RWPE2 (cell line): ENCODE data around the gene NTRK2.

Experiments used
- ATAC-seq: fragments of 200-7000 bp; cut with Tn5 transposase; 3 replicates; pipeline ENCODE4 v1.9.1; 2021; ENCODE audit warnings: low read depth
- DNase-seq: peaks from one replicate; pipeline ENCODE4 v3.0.0-alpha.2; 2020; ENCODE audit warnings: low spot score
- H3K27ac ChIP-seq: fragments of 450-650 bp; 2 replicates; pipeline ENCODE4 v1.5.1; 2017; ENCODE audit warnings: mild to moderate bottlenecking; ENCODE audit not compliant: poor library complexity, severe bottlenecking
- H3K27me3 ChIP-seq: fragments of 250-450 bp; sonication (Bioruptor Pico); 2 replicates; pipeline ENCODE4 v1.5.1; 2021; ENCODE audit warnings: mild to moderate bottlenecking, moderate library complexity; ENCODE audit not compliant: insufficient read depth, poor library complexity, severe bottlenecking
- H3K36me3 ChIP-seq: fragments of 250-450 bp; sonication (Bioruptor Pico); 2 replicates; pipeline ENCODE4 v1.5.1; 2020; ENCODE audit warnings: low read depth, mild to moderate bottlenecking, moderate library complexity
- H3K4me1 ChIP-seq: fragments of 250-450 bp; sonication (Bioruptor Pico); 2 replicates; pipeline ENCODE4 v1.5.1; 2021; ENCODE audit warnings: mild to moderate bottlenecking, moderate library complexity; ENCODE audit not compliant: insufficient read depth, poor library complexity, severe bottlenecking
- H3K4me3 ChIP-seq: fragments of 250-450 bp; sonication (Bioruptor Pico); 2 replicates; pipeline ENCODE4 v1.5.1; 2021; ENCODE audit warnings: mild to moderate bottlenecking, moderate library complexity; ENCODE audit not compliant: severe bottlenecking
- H3K9me3 ChIP-seq: fragments of 250-450 bp; sonication (Bioruptor Pico); 2 replicates; pipeline ENCODE4 v1.5.1; 2021; ENCODE audit warnings: mild to moderate bottlenecking, moderate library complexity; ENCODE audit not compliant: severe bottlenecking
- CTCF ChIP-seq: fragments of 450-650 bp; IDR thresholded peaks from one replicate; pipeline ENCODE4 v1.5.1; 2017; ENCODE audit warnings: mild to moderate bottlenecking, moderate library complexity; ENCODE audit not compliant: poor library complexity, severe bottlenecking

NTRK2 gene

GRCh38 chr9:84857211-84857610 lies 187.7 kb downstream of the NTRK2 start:
- H3K36me3 ChIP-seq = no peaks in the 10 kb centered on the region
- no peak for TF ChIP-seq CTCF
- H3K27me3 ChIP-seq = no peaks in the 10 kb centered on the region
- ATAC-seq (no peak), DNase-seq (no peak)
- H3K27ac ChIP-seq = no peak overlapping the region
- no peak overlapping the region for H3K4me3 ChIP-seq
- peaks cover 3% of the 10 kb centered on the region for H3K4me1 ChIP-seq
- H3K9me3 ChIP-seq = no peaks in the 10 kb centered on the region

- Histone ChIP-seq H3K4me3 (no peak overlapping the region), H3K4me1 (peaks cover 10% of the 10 kb centered on the region), H3K27me3 (no peaks in the 10 kb centered on the region), H3K27ac (no peak overlapping the region), H3K9me3 (no peaks in the 10 kb centered on the region), H3K36me3 (no peaks in the 10 kb centered on the region)
- DNase-seq = no peak
- ATAC-seq = no peak
- no peak for TF ChIP-seq CTCF
Observed at GRCh38 chr9:84858364-84858763, 188.8 kb downstream of the NTRK2 start.

- H3K4me1 ChIP-seq = peaks cover 11% of the 10 kb centered on the region
- no peak overlapping the region for H3K4me3 ChIP-seq
- H3K36me3 ChIP-seq = no peaks in the 10 kb centered on the region
- no peaks in the 10 kb centered on the region for H3K9me3 ChIP-seq
- H3K27me3 ChIP-seq = no peaks in the 10 kb centered on the region
- no peak for TF ChIP-seq CTCF
- ATAC-seq = no peak
- H3K27ac ChIP-seq = no peak overlapping the region
- DNase-seq = no peak
Observed at GRCh38 chr9:84860249-84861115, 191.0 kb downstream of the NTRK2 start.

GRCh38 chr9:84861455-84861854 lies 191.9 kb downstream of the NTRK2 start:
- ATAC-seq (no peak), DNase-seq (no peak)
- no peaks in the 10 kb centered on the region for H3K27me3 ChIP-seq
- peaks cover 11% of the 10 kb centered on the region for H3K4me1 ChIP-seq
- H3K4me3 ChIP-seq = no peak overlapping the region
- H3K27ac ChIP-seq = no peak overlapping the region
- no peaks in the 10 kb centered on the region for H3K36me3 ChIP-seq
- no peak for TF ChIP-seq CTCF
- no peaks in the 10 kb centered on the region for H3K9me3 ChIP-seq

- Histone ChIP-seq H3K4me1 (peaks cover 11% of the 10 kb centered on the region), H3K27ac (peak overlapping the region; percentile 48), H3K27me3 (no peaks in the 10 kb centered on the region), H3K4me3 (no peak overlapping the region), H3K9me3 (no peaks in the 10 kb centered on the region), H3K36me3 (no peaks in the 10 kb centered on the region)
- DNase-seq = no peak
- no peak for ATAC-seq
- TF ChIP-seq CTCF = no peak
Observed at GRCh38 chr9:84862308-84862707, 192.8 kb downstream of the NTRK2 start.
